ENCODE measurements around the gene LMNB1. TPM values are rescaled to one million over a fixed set of nuclear protein-coding genes. Genes with fewer than 3 reads are reported as not detected.
"Not testable (repeated sequence)": the region's sequence is repeated elsewhere in the genome, so short reads cannot be mapped to it uniquely, and the experiment has no call there.

LMNB1 gene
- total RNA-seq, 1 experiment from 2014 or later, result 150 TPM

DNA sequence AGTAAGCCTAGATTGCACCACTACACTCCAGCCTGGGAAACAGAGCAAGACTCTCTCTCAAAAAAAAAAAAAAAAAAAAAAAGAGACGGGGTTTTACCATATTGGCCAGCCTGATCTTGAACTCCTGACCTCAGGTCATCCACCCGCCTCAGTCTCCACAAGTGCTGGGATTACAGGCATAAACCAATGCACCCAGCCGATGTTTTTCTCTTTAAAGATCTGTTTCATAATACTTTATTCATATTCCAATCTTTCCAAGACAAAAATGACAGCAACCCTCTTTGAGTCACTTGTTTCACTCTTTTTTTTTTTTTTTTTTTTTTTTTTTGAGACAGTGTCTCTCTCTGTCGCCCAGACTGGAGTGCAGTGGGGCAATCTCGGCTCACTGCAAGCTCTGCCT, 13.6 kb upstream of the LMNB1 start (continued):
- TF ChIP-seq YY1 (IDR thresholded peaks at IDR 0.05; ENCODE audit: extremely low read depth, insufficient replicate concordance, low read depth, low read length), result no peak
- no peak for TF ChIP-seq RAD21 (IDR thresholded peaks at IDR 0.05; ENCODE audit: low read depth)
- no peak for TF ChIP-seq ZNF274 (IDR thresholded peaks at IDR 0.05; ENCODE audit: low read depth, low read length)
- no peak for TF ChIP-seq CBX3 (IDR thresholded peaks at IDR 0.05; ENCODE audit: low read depth)
- no peak for TF ChIP-seq EZH2 (IDR thresholded peaks at IDR 0.05)
- TF ChIP-seq, protein P1, sequence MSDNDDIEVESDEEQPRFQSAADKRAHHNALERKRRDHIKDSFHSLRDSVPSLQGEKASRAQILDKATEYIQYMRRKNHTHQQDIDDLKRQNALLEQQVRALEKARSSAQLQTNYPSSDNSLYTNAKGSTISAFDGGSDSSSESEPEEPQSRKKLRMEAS (IDR thresholded peaks at IDR 0.05), result no peak

DNA sequence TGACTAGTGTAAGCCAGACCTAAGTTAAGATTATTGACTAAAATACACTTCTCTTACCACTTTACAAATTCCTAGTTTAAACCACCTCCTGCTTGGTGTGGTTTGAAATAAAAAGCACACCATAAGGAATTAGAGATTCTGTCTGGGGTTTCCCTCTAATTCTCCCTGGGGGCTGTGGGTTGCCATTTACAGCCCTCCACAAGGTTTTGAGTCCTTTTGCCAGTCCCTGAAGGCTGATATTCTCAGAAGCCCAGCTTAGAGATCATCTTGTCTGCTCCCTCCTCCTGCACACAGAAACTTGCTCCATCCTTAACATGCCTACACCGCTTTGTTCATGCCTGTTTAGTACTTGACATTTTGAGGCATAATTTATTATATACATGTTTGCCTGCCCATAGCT, 7.2 kb upstream of the LMNB1 start:
- H3K79me2 ChIP-seq (ENCODE audit: insufficient read depth, low read length), result no peaks in the 10 kb centered on the region
- intact Hi-C loops (cut with micrococcal nuclease), result no loop called here
- POLR2A ChIA-PET, result interaction anchor here (0.8 kb wide), 1 partner anchor 22 kb away, joined by 4 read pairs; no protein-coding TSS in a partner anchor

GRCh38 chr5:126773536-126773935, 3.4 kb upstream of the LMNB1 start:
- H3K9me3 ChIP-seq (ENCODE audit: control insufficient read depth in 1 of 2, insufficient read depth in 1 of 2, low read depth in 1 of 2, low read length in 2 of 2); H3K9ac ChIP-seq (ENCODE audit: low read length); BruUV-seq (replicated peaks); H3K27ac ChIP-seq (ENCODE audit: low read depth, low read length); ATAC-seq; H3K4me2 ChIP-seq (ENCODE audit: low read length); H3K9me2 ChIP-seq (ENCODE audit: insufficient read depth); POLR2A ChIA-PET; intact Hi-C loops (cut with micrococcal nuclease); H3K36me3 ChIP-seq (ENCODE audit: control insufficient read depth in 1 of 2, insufficient read depth in 2 of 2, low read length in 2 of 2); RAD21 ChIA-PET (ENCODE audit: low non-redundant PET in 1 of 2, low total read pairs in 2 of 2, uncharacterized antibody in 2 of 2, unreplicated experiment in 2 of 2); H4K20me1 ChIP-seq (ENCODE audit: insufficient read depth); H3K27me3 ChIP-seq (ENCODE audit: insufficient read depth, low read length); H3K4me3 ChIP-seq (replicated peaks in 1 of 2; ENCODE audit: low read depth in 1 of 2, low read length in 2 of 2); H2AFZ ChIP-seq (ENCODE audit: low read depth, low read length, poor library complexity, severe bottlenecking); DNase-seq (ENCODE audit: low read depth, low spot score): not testable (repeated sequence)
- peaks cover 4 to 15% of the 10 kb centered on the region in 2 experiments for H3K4me1 ChIP-seq (ENCODE audit: control insufficient read depth in 1 of 2, insufficient read depth in 2 of 2, low read length in 2 of 2)
- peaks cover 15% of the 10 kb centered on the region for H3K79me2 ChIP-seq (ENCODE audit: insufficient read depth, low read length)
- CTCF ChIA-PET, result interaction anchor here (0.7 to 5.7 kb wide), 2 partner anchors 88 to 97 kb away, joined by 3 to 71 read pairs; no protein-coding TSS in a partner anchor

More for the DNA sequence above, 7.2 kb upstream of the LMNB1 start:
- TF ChIP-seq POLR2AphosphoS5 (IDR thresholded peaks at IDR 0.05; ENCODE audit: low read depth, low read length), result no peak
- TF ChIP-seq CEBPB (IDR thresholded peaks at IDR 0.05; ENCODE audit: low read depth), result no peak
- TF ChIP-seq, protein P2, sequence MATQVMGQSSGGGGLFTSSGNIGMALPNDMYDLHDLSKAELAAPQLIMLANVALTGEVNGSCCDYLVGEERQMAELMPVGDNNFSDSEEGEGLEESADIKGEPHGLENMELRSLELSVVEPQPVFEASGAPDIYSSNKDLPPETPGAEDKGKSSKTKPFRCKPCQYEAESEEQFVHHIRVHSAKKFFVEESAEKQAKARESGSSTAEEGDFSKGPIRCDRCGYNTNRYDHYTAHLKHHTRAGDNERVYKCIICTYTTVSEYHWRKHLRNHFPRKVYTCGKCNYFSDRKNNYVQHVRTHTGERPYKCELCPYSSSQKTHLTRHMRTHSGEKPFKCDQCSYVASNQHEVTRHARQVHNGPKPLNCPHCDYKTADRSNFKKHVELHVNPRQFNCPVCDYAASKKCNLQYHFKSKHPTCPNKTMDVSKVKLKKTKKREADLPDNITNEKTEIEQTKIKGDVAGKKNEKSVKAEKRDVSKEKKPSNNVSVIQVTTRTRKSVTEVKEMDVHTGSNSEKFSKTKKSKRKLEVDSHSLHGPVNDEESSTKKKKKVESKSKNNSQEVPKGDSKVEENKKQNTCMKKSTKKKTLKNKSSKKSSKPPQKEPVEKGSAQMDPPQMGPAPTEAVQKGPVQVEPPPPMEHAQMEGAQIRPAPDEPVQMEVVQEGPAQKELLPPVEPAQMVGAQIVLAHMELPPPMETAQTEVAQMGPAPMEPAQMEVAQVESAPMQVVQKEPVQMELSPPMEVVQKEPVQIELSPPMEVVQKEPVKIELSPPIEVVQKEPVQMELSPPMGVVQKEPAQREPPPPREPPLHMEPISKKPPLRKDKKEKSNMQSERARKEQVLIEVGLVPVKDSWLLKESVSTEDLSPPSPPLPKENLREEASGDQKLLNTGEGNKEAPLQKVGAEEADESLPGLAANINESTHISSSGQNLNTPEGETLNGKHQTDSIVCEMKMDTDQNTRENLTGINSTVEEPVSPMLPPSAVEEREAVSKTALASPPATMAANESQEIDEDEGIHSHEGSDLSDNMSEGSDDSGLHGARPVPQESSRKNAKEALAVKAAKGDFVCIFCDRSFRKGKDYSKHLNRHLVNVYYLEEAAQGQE (IDR thresholded peaks at IDR 0.05; ENCODE audit: low read depth), result no peak
- no peak for TF ChIP-seq RAD21 (IDR thresholded peaks at IDR 0.05; ENCODE audit: low read depth)
- ChIA-PET CTCF (no interaction called here), RAD21 (ENCODE audit: low non-redundant PET in 1 of 2, low total read pairs in 2 of 2, uncharacterized antibody in 2 of 2, unreplicated experiment in 2 of 2) (no interaction called here)
- Histone ChIP-seq H3K9ac (ENCODE audit: low read length) (no peak overlapping the region), H3K4me1 (ENCODE audit: control insufficient read depth in 1 of 2, insufficient read depth in 2 of 2, low read length in 2 of 2) (no peaks in the 10 kb centered on the region), H2AFZ (ENCODE audit: low read depth, low read length, poor library complexity, severe bottlenecking) (no peak overlapping the region), H3K9me3 (ENCODE audit: control insufficient read depth in 1 of 2, insufficient read depth in 1 of 2, low read depth in 1 of 2, low read length in 2 of 2) (no peaks in the 10 kb centered on the region), H3K36me3 (ENCODE audit: control insufficient read depth in 1 of 2, insufficient read depth in 2 of 2, low read length in 2 of 2) (no peaks in the 10 kb centered on the region), H3K4me2 (ENCODE audit: low read length) (no peak overlapping the region), H4K20me1 (ENCODE audit: insufficient read depth) (no peaks in the 10 kb centered on the region), H3K27ac (ENCODE audit: low read depth, low read length) (no peak overlapping the region), H3K27me3 (ENCODE audit: insufficient read depth, low read length) (no peaks in the 10 kb centered on the region), H3K4me3 (replicated peaks in 1 of 2; ENCODE audit: low read depth in 1 of 2, low read length in 2 of 2) (no peak overlapping the region), H3K9me2 (ENCODE audit: insufficient read depth) (no peaks in the 10 kb centered on the region)
- DNase-seq (ENCODE audit: low read depth, low spot score), result no peak
- no TSS peak for BruUV-seq (replicated peaks)
- ATAC-seq, result no peak

DNA sequence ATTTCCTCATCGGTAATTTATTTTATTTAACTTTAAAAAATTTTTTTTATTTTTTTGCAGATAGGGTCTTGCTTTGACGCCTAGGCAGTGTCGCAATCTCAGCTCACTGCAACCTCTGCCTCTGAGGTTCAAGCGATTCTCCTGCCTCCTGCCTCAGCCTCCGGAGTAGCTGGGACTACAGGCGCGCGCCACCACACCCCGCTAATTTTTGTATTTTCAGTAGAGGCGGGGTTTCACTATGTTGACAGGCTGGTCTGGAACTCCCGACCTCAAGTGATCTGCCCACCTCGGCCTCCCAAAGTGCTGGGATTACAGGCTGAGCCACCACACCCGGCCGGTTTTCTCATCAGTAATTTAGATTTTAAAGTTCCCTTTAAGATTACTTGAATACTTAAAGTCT, 2.3 kb upstream of the LMNB1 start:
- H3K9ac ChIP-seq (ENCODE audit: low read length); H3K9me3 ChIP-seq (ENCODE audit: control insufficient read depth in 1 of 2, insufficient read depth in 1 of 2, low read depth in 1 of 2, low read length in 2 of 2); H3K4me3 ChIP-seq (replicated peaks in 1 of 2; ENCODE audit: low read depth in 1 of 2, low read length in 2 of 2); H2AFZ ChIP-seq (ENCODE audit: low read depth, low read length, poor library complexity, severe bottlenecking); POLR2A ChIA-PET; RAD21 ChIA-PET (ENCODE audit: low non-redundant PET in 1 of 2, low total read pairs in 2 of 2, uncharacterized antibody in 2 of 2, unreplicated experiment in 2 of 2); DNase-seq (ENCODE audit: low read depth, low spot score); H3K36me3 ChIP-seq (ENCODE audit: control insufficient read depth in 1 of 2, insufficient read depth in 2 of 2, low read length in 2 of 2); intact Hi-C loops (cut with micrococcal nuclease); H3K27me3 ChIP-seq (ENCODE audit: insufficient read depth, low read length); H3K9me2 ChIP-seq (ENCODE audit: insufficient read depth); H3K27ac ChIP-seq (ENCODE audit: low read depth, low read length); ATAC-seq; BruUV-seq (replicated peaks); H4K20me1 ChIP-seq (ENCODE audit: insufficient read depth); H3K4me2 ChIP-seq (ENCODE audit: low read length): not testable (repeated sequence)
- H3K79me2 ChIP-seq (ENCODE audit: insufficient read depth, low read length), result peaks cover 26% of the 10 kb centered on the region
- CTCF ChIA-PET, result interaction anchor here (5.7 kb wide), 1 partner anchor 98 kb away, joined by 71 read pairs; no protein-coding TSS in a partner anchor
- H3K4me1 ChIP-seq (ENCODE audit: control insufficient read depth in 1 of 2, insufficient read depth in 2 of 2, low read length in 2 of 2), result peaks cover 10 to 25% of the 10 kb centered on the region in 2 experiments
